Panc1 (cell line): ENCODE data around the gene BFSP1.

Experiments
- POLR2AphosphoS5 ChIP-seq: IDR thresholded peaks from 2 replicates; pipeline ENCODE4 v1.6.1; 2012; ENCODE audit warnings: mild to moderate bottlenecking, low read depth, low read length, moderate library complexity
- REST ChIP-seq, 2 experiments: IDR thresholded peaks; 2 replicates each; pipeline ENCODE4 v1.6.1; 2011 to 2012; ENCODE audit warnings: low read depth in 2 of 2, control low read depth in 1 of 2, low read length in 1 of 2, mild to moderate bottlenecking in 1 of 2, moderate library complexity in 1 of 2; ENCODE audit not compliant: insufficient read depth in 1 of 2
- SIN3A ChIP-seq: IDR thresholded peaks from 2 replicates; pipeline ENCODE4 v1.6.1; 2012; ENCODE audit warnings: low read depth, mild to moderate bottlenecking, low read length, moderate library complexity, borderline replicate concordance; ENCODE audit not compliant: insufficient read depth
- TF ChIP-seq, protein P1 (sequence below): fragments of 450-650 bp; IDR thresholded peaks from 2 replicates; pipeline ENCODE4 v1.5.1; 2017; ENCODE audit warnings: mild to moderate bottlenecking

- TF ChIP-seq REST (IDR thresholded peaks at IDR 0.05; ENCODE audit: insufficient read depth in 1 of 2, low read depth in 2 of 2, low read length in 1 of 2) (no peak), POLR2AphosphoS5 (no peak), SIN3A (no peak)
- TF ChIP-seq, protein P1, sequence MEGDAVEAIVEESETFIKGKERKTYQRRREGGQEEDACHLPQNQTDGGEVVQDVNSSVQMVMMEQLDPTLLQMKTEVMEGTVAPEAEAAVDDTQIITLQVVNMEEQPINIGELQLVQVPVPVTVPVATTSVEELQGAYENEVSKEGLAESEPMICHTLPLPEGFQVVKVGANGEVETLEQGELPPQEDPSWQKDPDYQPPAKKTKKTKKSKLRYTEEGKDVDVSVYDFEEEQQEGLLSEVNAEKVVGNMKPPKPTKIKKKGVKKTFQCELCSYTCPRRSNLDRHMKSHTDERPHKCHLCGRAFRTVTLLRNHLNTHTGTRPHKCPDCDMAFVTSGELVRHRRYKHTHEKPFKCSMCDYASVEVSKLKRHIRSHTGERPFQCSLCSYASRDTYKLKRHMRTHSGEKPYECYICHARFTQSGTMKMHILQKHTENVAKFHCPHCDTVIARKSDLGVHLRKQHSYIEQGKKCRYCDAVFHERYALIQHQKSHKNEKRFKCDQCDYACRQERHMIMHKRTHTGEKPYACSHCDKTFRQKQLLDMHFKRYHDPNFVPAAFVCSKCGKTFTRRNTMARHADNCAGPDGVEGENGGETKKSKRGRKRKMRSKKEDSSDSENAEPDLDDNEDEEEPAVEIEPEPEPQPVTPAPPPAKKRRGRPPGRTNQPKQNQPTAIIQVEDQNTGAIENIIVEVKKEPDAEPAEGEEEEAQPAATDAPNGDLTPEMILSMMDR: no peak
Observed at GRCh38 chr20:17523326-17523725, 7.9 kb downstream of the BFSP1 start.
